H1 (cell line): ENCODE results near the gene ELFN1. TPM values are rescaled to one million over a fixed set of nuclear protein-coding genes. Genes with fewer than 3 reads are reported as not detected.

ENCODE experiments used
- CTCF ChIA-PET: fragments of 300-600 bp; sonication (Branson Sonifier 250); formaldehyde crosslinking; loops from one replicate; lab custom pipeline; 2021; ENCODE audit not compliant: partially characterized antibody; lab: Charles Lee
- POLR2A ChIA-PET: fragments of 300-600 bp; sonication (Branson Sonifier 250); formaldehyde crosslinking; loops from one replicate; lab custom pipeline; 2021; ENCODE audit warnings: inconsistent platforms; ENCODE audit not compliant: partially characterized antibody; lab: Charles Lee
- DNase-seq, 2 experiments: peaks; one replicate each; pipeline versions ENCODE4 v3.0.0 to v3.0.0-alpha.2; 2010 to 2022; ENCODE audit warnings: low spot score in 2 of 2, low read depth in 1 of 2, mixed read lengths in 1 of 2
- FAIRE-seq: peaks from 2 replicates; lab custom pipeline; 2011; peaks lifted over from hg19 to GRCh38; lab: Jason Lieb, UNC
- H2AFZ ChIP-seq: 2 replicates; pipeline ENCODE4 v1.8.1; 2012; ENCODE audit warnings: low read length, inconsistent platforms
- H2AK5ac ChIP-seq: 2 replicates; pipeline ENCODE4 v1.6.1; 2013; ENCODE audit warnings: low read depth, low read length
- H2BK120ac ChIP-seq: replicated peaks from 2 replicates; pipeline ENCODE3; 2013; ENCODE audit warnings: low read depth, low read length, inconsistent platforms
- H2BK12ac ChIP-seq: 2 replicates; pipeline ENCODE4 v1.6.1; 2013; ENCODE audit warnings: low read depth, low read length
- H2BK15ac ChIP-seq: 2 replicates; pipeline ENCODE4 v1.6.1; 2013; ENCODE audit warnings: low read length
- H2BK20ac ChIP-seq: 2 replicates; pipeline ENCODE4 v1.6.1; 2013; ENCODE audit warnings: low read length
- H2BK5ac ChIP-seq: 2 replicates; pipeline ENCODE4 v1.6.1; 2013; ENCODE audit warnings: low read depth, low read length
- H3K14ac ChIP-seq: 2 replicates; pipeline ENCODE4 v1.6.1; 2013; ENCODE audit warnings: inconsistent platforms; ENCODE audit not compliant: insufficient read length
- H3K18ac ChIP-seq: 2 replicates; pipeline ENCODE4 v1.6.1; 2013; ENCODE audit warnings: low read length; ENCODE audit errors: extremely low read depth
- H3K23ac ChIP-seq: 2 replicates; pipeline ENCODE4 v1.6.1; 2013; ENCODE audit warnings: inconsistent platforms; ENCODE audit not compliant: insufficient read length
- H3K23me2 ChIP-seq: 2 replicates; pipeline ENCODE4 v1.6.1; 2013; ENCODE audit warnings: low read depth, low read length
- H3K27ac ChIP-seq: 2 replicates; pipeline ENCODE4 v1.6.1; 2011; ENCODE audit warnings: low read depth, low read length, inconsistent platforms
- H3K27me3 ChIP-seq, 4 experiments: replicated peaks in 1 of 4; 1 replicate in 1 of 4; 2 replicates in 3 of 4; pipeline versions ENCODE4 v1.6.1 to v1.8.1; 2011 to 2013; ENCODE audit warnings: low read length in 3 of 4, mild to moderate bottlenecking in 3 of 4, inconsistent platforms in 2 of 4, mixed read lengths in 2 of 4, moderate library complexity in 1 of 4; ENCODE audit not compliant: control insufficient read depth in 3 of 4, insufficient read depth in 3 of 4; ENCODE audit errors: extremely low read depth in 1 of 4
- H3K36me3 ChIP-seq, 4 experiments: 2 replicates each; pipeline versions ENCODE4 v1.6.1 to v1.8.1; 2011 to 2013; ENCODE audit warnings: mild to moderate bottlenecking in 4 of 4, low read length in 3 of 4, moderate library complexity in 2 of 4, control low read depth in 1 of 4, inconsistent platforms in 1 of 4; ENCODE audit not compliant: insufficient read depth in 4 of 4, control insufficient read depth in 2 of 4
- H3K4ac ChIP-seq: replicated peaks from 2 replicates; pipeline ENCODE3; 2013; ENCODE audit warnings: low read length, low read depth, mixed read lengths, inconsistent platforms; ENCODE audit not compliant: insufficient read length
- H3K4me1 ChIP-seq, 4 experiments: replicated peaks in 1 of 4; 1 replicate in 1 of 4; 2 replicates in 3 of 4; pipeline versions ENCODE4 v1.6.1 to v1.8.1; 2011 to 2013; ENCODE audit warnings: low read length in 3 of 4, inconsistent platforms in 2 of 4, mixed read lengths in 1 of 4; ENCODE audit not compliant: insufficient read depth in 4 of 4, control insufficient read depth in 3 of 4
- H3K4me2 ChIP-seq, 2 experiments: 2 replicates each; pipeline versions ENCODE4 v1.6.1 to v1.8.1; 2011 to 2013; ENCODE audit warnings: low read depth in 2 of 2, low read length in 2 of 2, control low read depth in 1 of 2, inconsistent platforms in 1 of 2, mild to moderate bottlenecking in 1 of 2; ENCODE audit not compliant: insufficient read depth in 1 of 2
- H3K4me3 ChIP-seq, 4 experiments: fragments of 200-600, 300-600 bp in 1 of 4; sonication (generic), shearing (Covaris generic), sonication (Bioruptor Twin) in 1 of 4; 2 replicates each; pipeline versions ENCODE4 v1.5.1 to v1.8.1; 2011 to 2016; ENCODE audit warnings: low read length in 4 of 4, low read depth in 3 of 4, control low read depth in 2 of 4, inconsistent platforms in 2 of 4, mild to moderate bottlenecking in 2 of 4, mixed read lengths in 1 of 4, moderate library complexity in 1 of 4; ENCODE audit not compliant: insufficient read depth in 2 of 4; ENCODE audit errors: extremely low read depth in 1 of 4
- H3K56ac ChIP-seq: replicated peaks from 2 replicates; pipeline ENCODE3; 2013; ENCODE audit warnings: low read depth, mild to moderate bottlenecking, mixed read lengths, low read length, inconsistent platforms; ENCODE audit not compliant: insufficient read length
- H3K79me1 ChIP-seq: 2 replicates; pipeline ENCODE4 v1.6.1; 2013; ENCODE audit warnings: low read depth, low read length, control low read depth
- H3K79me2 ChIP-seq, 2 experiments: 2 replicates each; pipeline versions ENCODE4 v1.6.1 to v1.8.1; 2012 to 2013; ENCODE audit warnings: low read length in 2 of 2, mild to moderate bottlenecking in 2 of 2, inconsistent platforms in 1 of 2; ENCODE audit not compliant: insufficient read depth in 2 of 2, control insufficient read depth in 1 of 2
- H3K9ac ChIP-seq, 4 experiments: replicated peaks in 1 of 4; 1 replicate in 1 of 4; 2 replicates in 3 of 4; pipeline versions ENCODE4 v1.6.1 to v1.8.1; 2011 to 2013; ENCODE audit warnings: low read depth in 3 of 4, low read length in 3 of 4, control low read depth in 2 of 4, mild to moderate bottlenecking in 2 of 4, moderate library complexity in 2 of 4, inconsistent platforms in 1 of 4; ENCODE audit errors: extremely low read depth in 1 of 4
- H3K9me3 ChIP-seq, 2 experiments: 2 replicates each; pipeline versions ENCODE4 v1.6.1 to v1.8.1; 2012 to 2013; ENCODE audit warnings: mild to moderate bottlenecking in 2 of 2, moderate library complexity in 2 of 2, control low read depth in 1 of 2, inconsistent platforms in 1 of 2, low read depth in 1 of 2, low read length in 1 of 2, mixed read lengths in 1 of 2; ENCODE audit not compliant: insufficient read depth in 2 of 2
- H4K20me1 ChIP-seq, 2 experiments: replicated peaks in 1 of 2; 2 replicates each; pipeline versions ENCODE3 to v1.8.1; 2011 to 2013; ENCODE audit warnings: inconsistent platforms in 2 of 2, low read length in 2 of 2, mild to moderate bottlenecking in 1 of 2; ENCODE audit not compliant: insufficient read depth in 2 of 2, control insufficient read depth in 1 of 2
- H4K5ac ChIP-seq: 2 replicates; pipeline ENCODE4 v1.6.1; 2013; ENCODE audit warnings: low read length, low read depth, mixed read lengths, inconsistent platforms; ENCODE audit not compliant: insufficient read length
- H4K8ac ChIP-seq: 2 replicates; pipeline ENCODE4 v1.8.0; 2013; ENCODE audit warnings: mild to moderate bottlenecking, moderate library complexity, low read length, inconsistent platforms; ENCODE audit not compliant: insufficient read depth; ENCODE audit errors: extremely low read depth
- H4K91ac ChIP-seq: replicated peaks from 2 replicates; pipeline ENCODE3; 2013; ENCODE audit warnings: low read length, mixed read lengths, inconsistent platforms; ENCODE audit not compliant: insufficient read length
- ATF2 ChIP-seq: IDR thresholded peaks from 2 replicates; pipeline ENCODE4 v1.6.1; 2012; ENCODE audit warnings: low read length, inconsistent platforms
- CEBPB ChIP-seq: IDR thresholded peaks from 2 replicates; pipeline ENCODE4 v1.6.1; 2012; ENCODE audit warnings: low read depth, low read length
- CHD1 ChIP-seq: IDR thresholded peaks from 2 replicates; pipeline ENCODE4 v1.6.1; 2012; ENCODE audit warnings: low read depth, low read length, improper control_type of control experiment
- CTBP2 ChIP-seq: IDR thresholded peaks from 2 replicates; pipeline ENCODE4 v1.7.0; 2011; ENCODE audit warnings: borderline replicate concordance, mild to moderate bottlenecking, moderate library complexity, mixed read lengths, low read length; ENCODE audit not compliant: insufficient read depth, insufficient read length
- HDAC2 ChIP-seq, 2 experiments: fragments of 300-600 bp in 1 of 2; sonication (generic) in 1 of 2; IDR thresholded peaks; 2 replicates each; pipeline ENCODE4 v1.6.1; 2011 to 2012; ENCODE audit warnings: low read depth in 2 of 2, low read length in 2 of 2, mild to moderate bottlenecking in 2 of 2, moderate library complexity in 2 of 2, borderline replicate concordance in 1 of 2, inconsistent platforms in 1 of 2
- KDM4A ChIP-seq: IDR thresholded peaks from one replicate; pipeline ENCODE4 v1.7.1; 2012; ENCODE audit warnings: low read depth, mild to moderate bottlenecking, moderate library complexity, low read length, inconsistent platforms; ENCODE audit not compliant: severe bottlenecking
- POU5F1 ChIP-seq: IDR thresholded peaks from 2 replicates; pipeline ENCODE4 v1.6.1; 2011; ENCODE audit warnings: low read depth, mild to moderate bottlenecking, low read length, moderate library complexity
- RXRA ChIP-seq: IDR thresholded peaks from 2 replicates; pipeline ENCODE4 v1.6.1; 2011; ENCODE audit warnings: low read depth, mild to moderate bottlenecking, low read length, moderate library complexity; ENCODE audit not compliant: insufficient read depth
- SIRT6 ChIP-seq: IDR thresholded peaks from one replicate; pipeline ENCODE4 v1.7.1; 2012; ENCODE audit warnings: low read length, inconsistent platforms
- SP4 ChIP-seq: IDR thresholded peaks from 2 replicates; pipeline ENCODE4 v1.6.1; 2012; ENCODE audit warnings: low read length, inconsistent platforms
- SRF ChIP-seq: IDR thresholded peaks from 2 replicates; pipeline ENCODE4 v1.6.1; 2011; ENCODE audit warnings: mild to moderate bottlenecking, low read depth, low read length, moderate library complexity
- USF2 ChIP-seq: IDR thresholded peaks from 2 replicates; pipeline ENCODE4 v1.6.1; 2011; ENCODE audit warnings: low read length, improper control_type of control experiment
- WGBS, 2 experiments: shearing (Covaris generic) in 1 of 2; methylation state at CpG; one replicate each; pipeline versions ENCODE4 v1.1.6 to v1.1.7; 2013 to 2015; ENCODE audit warnings: low lambda C conversion rate in 2 of 2, mixed read lengths in 2 of 2, inconsistent platforms in 1 of 2, low coverage in 1 of 2, missing lambda C conversion rate in 1 of 2; ENCODE audit not compliant: insufficient replicate concordance in 2 of 2, insufficient coverage in 1 of 2, insufficient read length in 1 of 2; ENCODE audit errors: extremely low coverage in 1 of 2, missing lambda C conversion rate in 1 of 2; 5-methylcytosine and 5-hydroxymethylcytosine counted together
- polyA plus RNA-seq, 7 experiments: library from polyadenylated mRNA; depleted of rRNA in 3 of 7; stranded (reverse) in 5 of 7; unstranded in 2 of 7; fragments of >200 nt in 5 of 7; fragments of 200-250 nt in 2 of 7; gene quantifications; 1 replicate in 5 of 7; 2 replicates in 1 of 7; 4 replicates in 1 of 7; pipeline versions ENCODE4 v1.2.1 to v1.2.3, GENCODE V29; 2011 to 2013; ENCODE audit warnings: missing spikeins in 2 of 7, mixed read lengths in 2 of 7
- total RNA-seq: library from RNA; stranded (reverse); fragmentation: NEBNext Ultra II Directional; extraction: Animal tissue kit (Norgen Biotek cat#: 25700); gene quantifications from 2 replicates; pipeline ENCODE4 v1.2.1, GENCODE V29; 2021

The ELFN1 gene
- total and polyA plus RNA-seq, 2 of the 8 experiments (the other 6 are each of a cell fraction or from before 2014, with no cell fraction given), result 2.0 to 4.5 TPM

- Histone ChIP-seq H3K27ac (no peak overlapping the region), H4K20me1 (peaks cover 0 to 3% of the 10 kb centered on the region in 2 experiments), H3K18ac (no peak overlapping the region), H2BK20ac (no peak overlapping the region), H4K8ac (no peak overlapping the region), H4K91ac (no peak overlapping the region), H3K23ac (no peak overlapping the region), H2AK5ac (no peak overlapping the region), H2BK15ac (no peak overlapping the region), H3K9ac (no peak overlapping the region), H3K14ac (no peak overlapping the region), H3K36me3 (no peaks in the 10 kb centered on the region), H2BK12ac (no peak overlapping the region), H3K9me3 (no peaks in the 10 kb centered on the region), H3K27me3 (no peaks in the 10 kb centered on the region), H3K56ac (no peak overlapping the region), H3K4me2 (no peak overlapping the region), H3K79me2 (no peaks in the 10 kb centered on the region), H3K4me3 (no peak overlapping the region), H3K4ac (no peak overlapping the region), H2BK120ac (no peak overlapping the region), H3K23me2 (peaks cover 12% of the 10 kb centered on the region; the same call in 1 of the 2 replicates), H4K5ac (no peak overlapping the region), H2AFZ (no peak overlapping the region), H2BK5ac (no peak overlapping the region), H3K79me1 (no peaks in the 10 kb centered on the region), H3K4me1 (no peaks in the 10 kb centered on the region)
- CTCF ChIA-PET, result interaction anchor here (1.4 kb wide), 1 partner anchor 47 kb away, joined by 3 read pairs; no protein-coding TSS in a partner anchor
- no peak for DNase-seq
- POLR2A ChIA-PET, result no interaction called here
- 87% methylated on average over 13 of the region's 13 CpGs; no CpG with 5 or more reads in 1 of the 2 experiments for WGBS, 2 experiments
- FAIRE-seq, result no peak
- no peak for TF ChIP-seq SP4
- no peak for TF ChIP-seq CTBP2
- TF ChIP-seq RXRA, result no peak
- no peak for TF ChIP-seq SIRT6
- no peak for TF ChIP-seq USF2
- no peak for TF ChIP-seq SRF
- no peak for TF ChIP-seq KDM4A
- TF ChIP-seq ATF2, result no peak
- TF ChIP-seq CEBPB, result no peak
- no peak for TF ChIP-seq CHD1
- no peak for TF ChIP-seq POU5F1
- TF ChIP-seq HDAC2 (IDR thresholded peaks at IDR 0.05; ENCODE audit: borderline replicate concordance in 1 of 2, low read depth in 2 of 2, low read length in 2 of 2), result no peak
These were observed 48.4 kb upstream of the ELFN1 start for GRCh38 chr7:1621718-1622117.
